GM12878 (cell line): Measurements from ENCODE around the gene DTX2. TPM values are rescaled to one million over a fixed set of nuclear protein-coding genes. Genes with fewer than 3 reads are reported as not detected.

ENCODE experiments used
- ATAC-seq: fragments of 200-7000 bp; cut with Tn5 transposase; 3 replicates; pipeline ENCODE4 v1.9.1; 2020; ENCODE audit warnings: mild to moderate bottlenecking, moderate library complexity
- BruUV-seq: library from RNA; stranded (reverse); fragments of 400-500 nt; replicated peaks from 2 replicates; lab custom pipeline; 2021; lab: Mats Ljungman, UMichigan
- CTCF ChIA-PET: fragments of 300-600 bp; sonication (Branson Sonifier 250); formaldehyde crosslinking; extraction: SDS; loops from one replicate; lab custom pipeline; 2021; ENCODE audit warnings: inconsistent platforms; lab: Yijun Ruan, JAX
- POLR2A ChIA-PET: fragments of 350-600 bp; formaldehyde crosslinking; extraction: SDS; loops from one replicate; lab custom pipeline; 2021; ENCODE audit warnings: inconsistent platforms; lab: Charles Lee
- RAD21 ChIA-PET: fragments of 300-600 bp; sonication (Branson Sonifier 250); formaldehyde crosslinking; loops from one replicate; lab custom pipeline; 2023; ENCODE audit warnings: antibody characterized with exemption; ENCODE audit not compliant: unreplicated experiment; lab: Charles Lee
- SMC1A ChIA-PET: fragments of 300-600 bp; sonication (Branson Sonifier 250); formaldehyde crosslinking; loops from one replicate; lab custom pipeline; 2023; ENCODE audit not compliant: unreplicated experiment, uncharacterized antibody; lab: Charles Lee
- DNase-seq: peaks from one replicate; pipeline ENCODE4 v3.0.0-alpha.2; 2011; ENCODE audit warnings: low read depth, low spot score
- FAIRE-seq: peaks from 3 replicates; lab custom pipeline; 2011; peaks lifted over from hg19 to GRCh38; lab: Jason Lieb, UNC
- H2AFZ ChIP-seq: 2 replicates; pipeline ENCODE4 v1.6.0; 2011; ENCODE audit warnings: low read depth, low read length, control low read depth; ENCODE audit not compliant: control insufficient read depth
- H3K27ac ChIP-seq: 2 replicates; pipeline ENCODE4 v1.5.1; 2011; ENCODE audit warnings: control low read depth; ENCODE audit not compliant: control insufficient read depth, insufficient read depth
- H3K27me3 ChIP-seq, 2 experiments: replicated peaks in 1 of 2; 2 replicates each; pipeline versions ENCODE4 v1.6.0 to v1.6.1; 2011; ENCODE audit warnings: low read length in 1 of 2; ENCODE audit not compliant: control insufficient read depth in 2 of 2, insufficient read depth in 2 of 2
- H3K36me3 ChIP-seq, 2 experiments: 2 replicates each; pipeline ENCODE4 v1.5.1; 2011; ENCODE audit warnings: low read length in 1 of 2; ENCODE audit not compliant: control insufficient read depth in 2 of 2, insufficient read depth in 2 of 2
- H3K4me1 ChIP-seq: 2 replicates; pipeline ENCODE4 v1.6.1; 2011; ENCODE audit warnings: mild to moderate bottlenecking, low read length, moderate library complexity, mixed read lengths; ENCODE audit not compliant: control insufficient read depth, insufficient read depth
- H3K4me2 ChIP-seq: 2 replicates; pipeline ENCODE4 v1.6.0; 2011; ENCODE audit warnings: control low read depth; ENCODE audit not compliant: control insufficient read depth, insufficient read depth
- H3K4me3 ChIP-seq: fragments of 200-600 bp; sonication (generic); 2 replicates; pipeline ENCODE4 v1.5.1; 2016
- H3K79me2 ChIP-seq: 2 replicates; pipeline ENCODE4 v1.6.0; 2011; ENCODE audit warnings: low read length; ENCODE audit not compliant: control insufficient read depth, insufficient read depth
- H3K9ac ChIP-seq: 2 replicates; pipeline ENCODE4 v1.8.0; 2011; ENCODE audit warnings: low read length, control low read depth, mixed read lengths; ENCODE audit not compliant: control insufficient read depth, insufficient read depth
- H3K9me3 ChIP-seq: replicated peaks from 3 replicates; pipeline ENCODE4 v1.5.1; 2011; ENCODE audit warnings: mild to moderate bottlenecking, low read length; ENCODE audit not compliant: control insufficient read depth, insufficient read depth
- H4K20me1 ChIP-seq: 2 replicates; pipeline ENCODE4 v1.6.0; 2011; ENCODE audit not compliant: control insufficient read depth, insufficient read depth
- CBX3 ChIP-seq: fragments of 200-600 bp; sonication (generic); IDR thresholded peaks from 2 replicates; pipeline ENCODE4 v1.6.1; 2016; ENCODE audit warnings: low read depth, borderline replicate concordance
- CHD4 ChIP-seq: fragments of 200-600 bp; sonication (generic); IDR thresholded peaks from 2 replicates; pipeline ENCODE4 v1.6.1; 2016; ENCODE audit warnings: mild to moderate bottlenecking
- DPF2 ChIP-seq: fragments of 450-650 bp; IDR thresholded peaks from 2 replicates; pipeline ENCODE4 v1.6.1; 2017; ENCODE audit warnings: mild to moderate bottlenecking
- EGR1 ChIP-seq, 2 experiments: IDR thresholded peaks; 1 replicate in 1 of 2; 2 replicates in 1 of 2; pipeline ENCODE4 v1.6.1; 2011 to 2012; ENCODE audit warnings: low read depth in 2 of 2, low read length in 2 of 2, borderline replicate concordance in 1 of 2, mild to moderate bottlenecking in 1 of 2, moderate library complexity in 1 of 2
- ESRRA ChIP-seq: IDR thresholded peaks from 2 replicates; pipeline ENCODE4 v1.6.1; 2012; ENCODE audit warnings: mild to moderate bottlenecking, low read length, improper control_type of control experiment
- GABPA ChIP-seq: IDR thresholded peaks from 2 replicates; pipeline ENCODE4 v1.6.1; 2014; ENCODE audit warnings: antibody characterized with exemption, low read depth, mild to moderate bottlenecking, inconsistent platforms
- HDAC2 ChIP-seq: fragments of 200-600 bp; sonication (generic); IDR thresholded peaks from 2 replicates; pipeline ENCODE4 v1.6.1; 2017
- JUNB ChIP-seq: IDR thresholded peaks from 2 replicates; pipeline ENCODE4 v1.6.1; 2016; ENCODE audit warnings: antibody characterized with exemption, mild to moderate bottlenecking
- NBN ChIP-seq: fragments of 450-650 bp; IDR thresholded peaks from 2 replicates; pipeline ENCODE4 v1.6.1; 2016
- PAX5 ChIP-seq: IDR thresholded peaks from 2 replicates; pipeline ENCODE4 v1.6.1; 2011; ENCODE audit warnings: low read depth, low read length, borderline replicate concordance
- POLR2AphosphoS5 ChIP-seq: IDR thresholded peaks from 2 replicates; pipeline ENCODE4 v1.6.1; 2011; ENCODE audit warnings: mild to moderate bottlenecking, low read length, inconsistent platforms
- RAD21 ChIP-seq: IDR thresholded peaks from 2 replicates; pipeline ENCODE4 v1.6.1; 2011; ENCODE audit warnings: mild to moderate bottlenecking, low read depth, low read length, moderate library complexity; ENCODE audit not compliant: insufficient read depth
- RUNX3 ChIP-seq: IDR thresholded peaks from 2 replicates; pipeline ENCODE4 v1.6.1; 2012; ENCODE audit warnings: low read length, inconsistent platforms
- SMC3 ChIP-seq: IDR thresholded peaks from 2 replicates; pipeline ENCODE4 v1.6.1; 2011; ENCODE audit warnings: low read length, improper control_type of control experiment, borderline replicate concordance
- SPI1 ChIP-seq: IDR thresholded peaks from 2 replicates; pipeline ENCODE4 v1.6.1; 2011; ENCODE audit warnings: low read depth, mild to moderate bottlenecking, low read length, moderate library complexity, borderline replicate concordance; ENCODE audit not compliant: insufficient read depth
- YBX1 ChIP-seq: fragments of 450-650 bp; IDR thresholded peaks from 2 replicates; pipeline ENCODE4 v1.6.1; 2016; ENCODE audit warnings: antibody characterized with exemption
- ZBED1 ChIP-seq: IDR thresholded peaks from 2 replicates; pipeline ENCODE4 v1.6.1; 2016; ENCODE audit warnings: borderline replicate concordance
- whole genome bisulfite sequencing: methylation state at CpG from one replicate; pipeline ENCODE4 v1.1.6; 2016; ENCODE audit warnings: low lambda C conversion rate; ENCODE audit not compliant: insufficient replicate concordance, insufficient coverage; ENCODE audit errors: missing lambda C conversion rate; 5-methylcytosine and 5-hydroxymethylcytosine counted together
- in situ Hi-C: fragments of 300-500 bp; cut with MboI; formaldehyde crosslinking; loops from 9 replicates; pipeline ENCODE4 v1.14.3; 2018; ENCODE audit warnings: mixed read lengths
- intact Hi-C: fragments of 100-400 bp; cut with micrococcal nuclease; formaldehyde crosslinking; loops from one replicate; pipeline ENCODE4 v1.14.2; 2022; ENCODE audit not compliant: unreplicated experiment
- polyA plus RNA-seq, 11 experiments: library from polyadenylated mRNA; depleted of rRNA in 4 of 11; unstranded in 6 of 11; stranded (reverse) in 5 of 11; fragments of >200 nt; fragmentation: Nextera tagmentation in 4 of 11; fragmentation: Illumina TruSeq in 1 of 11; extraction: Ambion mirVana in 4 of 11; extraction: Trizol in 1 of 11; gene quantifications; 1 replicate in 1 of 11; 2 replicates in 10 of 11; pipeline versions ENCODE4 v1.2.1 to v1.2.3, GENCODE V29; 2011 to 2016; ENCODE audit warnings: inconsistent platforms in 2 of 11, missing spikeins in 2 of 11, low read depth in 1 of 11
- total RNA-seq, 4 experiments: library from RNA; depleted of rRNA in 3 of 4; stranded (reverse); fragments of >200 nt in 3 of 4; fragmentation: Illumina TruSeq in 1 of 4; extraction: Trizol in 1 of 4; gene quantifications; 2 replicates each; pipeline versions ENCODE4 v1.2.1 to v1.2.3, GENCODE V29; 2013 to 2021
- TF ChIP-seq, protein P1 (sequence below): fragments of 450-650 bp; IDR thresholded peaks from 2 replicates; pipeline ENCODE4 v1.6.1; 2017; ENCODE audit warnings: antibody characterized with exemption, mild to moderate bottlenecking, moderate library complexity
- TF ChIP-seq, protein P2 (sequence below): fragments of 450-650 bp; IDR thresholded peaks from 2 replicates; pipeline ENCODE4 v1.6.1; 2017; ENCODE audit warnings: mild to moderate bottlenecking, moderate library complexity

The DTX2 gene
- total and polyA plus RNA-seq, 10 of the 15 experiments (the other 5 are each of a cell fraction or from before 2014, with no cell fraction given), result 0.14 to 31.0 (median 11.0) TPM

DNA sequence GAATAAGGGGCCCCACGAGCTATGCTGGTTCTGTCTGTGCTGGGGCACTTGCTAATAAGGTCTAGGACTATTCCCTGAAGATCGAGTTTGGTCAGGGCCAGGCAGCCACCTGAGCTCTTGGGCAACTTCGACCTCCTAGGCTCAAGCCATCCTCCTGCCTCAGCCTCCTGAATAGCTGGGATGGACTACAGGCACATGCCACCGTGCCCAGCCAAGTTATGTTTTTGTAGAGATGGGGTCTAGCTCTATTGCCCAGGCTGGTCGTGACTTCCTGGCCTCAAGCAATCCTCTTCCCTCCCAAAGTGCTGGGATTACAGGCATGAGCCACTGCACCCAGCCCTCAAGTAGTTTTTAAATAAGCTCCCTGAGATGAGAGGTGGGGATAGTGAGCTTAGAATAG is 33.9 kb upstream of the DTX2 start:
- no TSS peak for BruUV-seq
- H3K4me3 ChIP-seq, result no peak overlapping the region
- POLR2A ChIA-PET, result no interaction called here
- peaks cover 13% of the 10 kb centered on the region for H3K4me1 ChIP-seq
- DNase-seq (no peak), FAIRE-seq (no peak), ATAC-seq (no peak)
- intact Hi-C loops (no loop called here), in situ Hi-C loops (no loop called here)
- H3K36me3 ChIP-seq, result no peaks in the 10 kb centered on the region
- TF ChIP-seq, protein P1, sequence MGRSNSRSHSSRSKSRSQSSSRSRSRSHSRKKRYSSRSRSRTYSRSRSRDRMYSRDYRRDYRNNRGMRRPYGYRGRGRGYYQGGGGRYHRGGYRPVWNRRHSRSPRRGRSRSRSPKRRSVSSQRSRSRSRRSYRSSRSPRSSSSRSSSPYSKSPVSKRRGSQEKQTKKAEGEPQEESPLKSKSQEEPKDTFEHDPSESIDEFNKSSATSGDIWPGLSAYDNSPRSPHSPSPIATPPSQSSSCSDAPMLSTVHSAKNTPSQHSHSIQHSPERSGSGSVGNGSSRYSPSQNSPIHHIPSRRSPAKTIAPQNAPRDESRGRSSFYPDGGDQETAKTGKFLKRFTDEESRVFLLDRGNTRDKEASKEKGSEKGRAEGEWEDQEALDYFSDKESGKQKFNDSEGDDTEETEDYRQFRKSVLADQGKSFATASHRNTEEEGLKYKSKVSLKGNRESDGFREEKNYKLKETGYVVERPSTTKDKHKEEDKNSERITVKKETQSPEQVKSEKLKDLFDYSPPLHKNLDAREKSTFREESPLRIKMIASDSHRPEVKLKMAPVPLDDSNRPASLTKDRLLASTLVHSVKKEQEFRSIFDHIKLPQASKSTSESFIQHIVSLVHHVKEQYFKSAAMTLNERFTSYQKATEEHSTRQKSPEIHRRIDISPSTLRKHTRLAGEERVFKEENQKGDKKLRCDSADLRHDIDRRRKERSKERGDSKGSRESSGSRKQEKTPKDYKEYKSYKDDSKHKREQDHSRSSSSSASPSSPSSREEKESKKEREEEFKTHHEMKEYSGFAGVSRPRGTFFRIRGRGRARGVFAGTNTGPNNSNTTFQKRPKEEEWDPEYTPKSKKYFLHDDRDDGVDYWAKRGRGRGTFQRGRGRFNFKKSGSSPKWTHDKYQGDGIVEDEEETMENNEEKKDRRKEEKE, result no peak
- no peak for TF ChIP-seq RUNX3
- no peak for TF ChIP-seq PAX5
- TF ChIP-seq YBX1, result no peak
- no peak for TF ChIP-seq HDAC2
- TF ChIP-seq SMC3, result no peak
- TF ChIP-seq, protein P2, sequence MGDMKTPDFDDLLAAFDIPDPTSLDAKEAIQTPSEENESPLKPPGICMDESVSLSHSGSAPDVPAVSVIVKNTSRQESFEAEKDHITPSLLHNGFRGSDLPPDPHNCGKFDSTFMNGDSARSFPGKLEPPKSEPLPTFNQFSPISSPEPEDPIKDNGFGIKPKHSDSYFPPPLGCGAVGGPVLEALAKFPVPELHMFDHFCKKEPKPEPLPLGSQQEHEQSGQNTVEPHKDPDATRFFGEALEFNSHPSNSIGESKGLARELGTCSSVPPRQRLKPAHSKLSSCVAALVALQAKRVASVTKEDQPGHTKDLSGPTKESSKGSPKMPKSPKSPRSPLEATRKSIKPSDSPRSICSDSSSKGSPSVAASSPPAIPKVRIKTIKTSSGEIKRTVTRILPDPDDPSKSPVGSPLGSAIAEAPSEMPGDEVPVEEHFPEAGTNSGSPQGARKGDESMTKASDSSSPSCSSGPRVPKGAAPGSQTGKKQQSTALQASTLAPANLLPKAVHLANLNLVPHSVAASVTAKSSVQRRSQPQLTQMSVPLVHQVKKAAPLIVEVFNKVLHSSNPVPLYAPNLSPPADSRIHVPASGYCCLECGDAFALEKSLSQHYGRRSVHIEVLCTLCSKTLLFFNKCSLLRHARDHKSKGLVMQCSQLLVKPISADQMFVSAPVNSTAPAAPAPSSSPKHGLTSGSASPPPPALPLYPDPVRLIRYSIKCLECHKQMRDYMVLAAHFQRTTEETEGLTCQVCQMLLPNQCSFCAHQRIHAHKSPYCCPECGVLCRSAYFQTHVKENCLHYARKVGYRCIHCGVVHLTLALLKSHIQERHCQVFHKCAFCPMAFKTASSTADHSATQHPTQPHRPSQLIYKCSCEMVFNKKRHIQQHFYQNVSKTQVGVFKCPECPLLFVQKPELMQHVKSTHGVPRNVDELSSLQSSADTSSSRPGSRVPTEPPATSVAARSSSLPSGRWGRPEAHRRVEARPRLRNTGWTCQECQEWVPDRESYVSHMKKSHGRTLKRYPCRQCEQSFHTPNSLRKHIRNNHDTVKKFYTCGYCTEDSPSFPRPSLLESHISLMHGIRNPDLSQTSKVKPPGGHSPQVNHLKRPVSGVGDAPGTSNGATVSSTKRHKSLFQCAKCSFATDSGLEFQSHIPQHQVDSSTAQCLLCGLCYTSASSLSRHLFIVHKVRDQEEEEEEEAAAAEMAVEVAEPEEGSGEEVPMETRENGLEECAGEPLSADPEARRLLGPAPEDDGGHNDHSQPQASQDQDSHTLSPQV, result no peak
- no peak for TF ChIP-seq CBX3
- no peak for TF ChIP-seq NBN
- TF ChIP-seq EGR1 (IDR thresholded peaks at IDR 0.05; ENCODE audit: borderline replicate concordance in 1 of 2, low read depth in 2 of 2, low read length in 2 of 2), result no peak
- no peak for TF ChIP-seq GABPA
- TF ChIP-seq CHD4, result no peak
- TF ChIP-seq JUNB, result no peak
- no peak for TF ChIP-seq ZBED1
- no peak for TF ChIP-seq RAD21
- no peak for TF ChIP-seq ESRRA
- no peak for TF ChIP-seq DPF2
- no peak for TF ChIP-seq POLR2AphosphoS5
- TF ChIP-seq SPI1, result no peak
- no peaks in the 10 kb centered on the region for H3K9me3 ChIP-seq
- CTCF ChIA-PET, result no interaction called here
- SMC1A ChIA-PET, result no interaction called here
- no peak overlapping the region for H3K9ac ChIP-seq
- no peaks in the 10 kb centered on the region for H3K79me2 ChIP-seq
- H3K27ac ChIP-seq, result no peak overlapping the region
- no peaks in the 10 kb centered on the region for H4K20me1 ChIP-seq
- H3K4me2 ChIP-seq, result no peak overlapping the region
- H3K27me3 ChIP-seq, result no peaks in the 10 kb centered on the region
- H2AFZ ChIP-seq, result no peak overlapping the region
- 27% methylated on average over 5 of the region's 5 CpGs for WGBS
- RAD21 ChIA-PET, result no interaction called here
